Transverse colon (tissue), 4 donors: Measurements from ENCODE around the gene ZFPM1. TPM values are rescaled to one million over a fixed set of nuclear protein-coding genes. Genes with fewer than 3 reads are reported as not detected.

ENCODE experiments used
- DNase-seq: peaks from one replicate; pipeline ENCODE4 v3.0.0-alpha.2; 2019
- H3K27ac ChIP-seq, 4 donors: fragments of 200-600 bp; sonication (generic); 2 replicates each; pipeline ENCODE4 v1.5.1; 2016 to 2018; ENCODE audit warnings: inconsistent platforms in 4 of 4
- H3K27me3 ChIP-seq: fragments of 200-600 bp; sonication (generic); 2 replicates; pipeline ENCODE4 v1.5.1; 2017; ENCODE audit warnings: inconsistent platforms
- H3K36me3 ChIP-seq, 4 donors: fragments of 200-600 bp; sonication (generic); 2 replicates each; pipeline ENCODE4 v1.5.1; 2017 to 2019; ENCODE audit warnings: inconsistent platforms in 4 of 4
- H3K4me1 ChIP-seq, 4 donors: fragments of 200-600 bp; sonication (generic); 2 replicates each; pipeline ENCODE4 v1.5.1; 2017 to 2020; ENCODE audit warnings: inconsistent platforms in 4 of 4
- H3K4me3 ChIP-seq, 4 donors: fragments of 200-600 bp; sonication (generic); 1 replicate in 1 of 4; 2 replicates in 3 of 4; pipeline versions ENCODE4 v1.5.1 to v1.6.1; 2017 to 2019; ENCODE audit warnings: inconsistent platforms in 4 of 4
- H3K9me3 ChIP-seq, 2 donors: fragments of 200-600 bp; sonication (generic); 2 replicates each; pipeline ENCODE4 v1.5.1; 2017 to 2019; ENCODE audit warnings: inconsistent platforms in 2 of 2
- CTCF ChIP-seq, 5 experiments: fragments of 200-600 bp in 3 of 5; fragments of 450-650 bp in 2 of 5; sonication (generic) in 3 of 5; IDR thresholded peaks; 1 replicate in 2 of 5; 2 replicates in 3 of 5; pipeline ENCODE4 v1.5.1; 2016 to 2017; ENCODE audit warnings: antibody characterized with exemption in 5 of 5, inconsistent platforms in 3 of 5, mild to moderate bottlenecking in 2 of 5, moderate library complexity in 1 of 5
- EP300 ChIP-seq: sonication (generic); formaldehyde crosslinking; IDR thresholded peaks from one replicate; pipeline ENCODE4 v1.6.1; 2017; ENCODE audit warnings: antibody characterized with exemption, low read depth
- POLR2A ChIP-seq: fragments of 450-650 bp; IDR thresholded peaks from one replicate; pipeline ENCODE4 v1.6.1; 2016; ENCODE audit warnings: antibody characterized with exemption, mild to moderate bottlenecking, moderate library complexity
- POLR2AphosphoS5 ChIP-seq, 3 donors: sonication (generic); formaldehyde crosslinking; IDR thresholded peaks; one replicate each; pipeline ENCODE4 v1.6.1; 2016; ENCODE audit warnings: antibody characterized with exemption in 3 of 3
- WGBS, 2 donors: methylation state at CpG; one replicate each; pipeline ENCODE4 v1.1.5; 2018; ENCODE audit warnings: low coverage in 1 of 2; 5-methylcytosine and 5-hydroxymethylcytosine counted together
- in situ Hi-C, 4 donors: fragments of 200-750 bp; cut with MboI; loops; one replicate each; pipeline versions ENCODE4 v1.15.0 to v1.15.1; 2017; ENCODE audit warnings: low sequenced_read_pairs in 3 of 4, low pct_ligation_motif_present in 1 of 4, low pct_unique_long_range_greater_than_20kb in 1 of 4
- intact Hi-C: fragments of 100-400 bp; cut with DNase I; formaldehyde crosslinking; loops from one replicate; pipeline ENCODE4 v1.15.1; 2023; ENCODE audit warnings: low total_unique reads
- total RNA-seq, 4 donors: library from RNA; depleted of rRNA; stranded (reverse); fragments of >200 nt; gene quantifications; one replicate each; pipeline ENCODE4 v1.1.0, GENCODE V29; 2016

The ZFPM1 gene
- total RNA-seq, 4 donors from 2014 or later, result 1.2 to 4.6 (median 3.1) TPM

GRCh38 chr16:88459366-88460073 lies 6.4 kb downstream of the ZFPM1 start:
- H3K4me3 ChIP-seq, result no peak overlapping the region
- DNase-seq, result no peak
- no peaks in the 10 kb centered on the region for H3K9me3 ChIP-seq
- TF ChIP-seq EP300 (no peak), POLR2A (no peak), CTCF (IDR thresholded peaks at IDR 0.05) (no peak), POLR2AphosphoS5 (IDR thresholded peaks at IDR 0.05) (no peak)
- peaks cover 10 to 32% (median 27%) of the 10 kb centered on the region in 4 donors for H3K4me1 ChIP-seq
- H3K36me3 ChIP-seq, result no peaks in the 10 kb centered on the region
- H3K27me3 ChIP-seq, result peaks cover 4% of the 10 kb centered on the region
- in situ Hi-C loops, result no loop called here
- no peak overlapping the region for H3K27ac ChIP-seq
- intact Hi-C loops, result no loop called here
- 86 to 94% methylated on average over 2 to 8 of the region's 8 CpGs for WGBS, 2 donors

- intact Hi-C loops, result no loop called here
- Histone ChIP-seq H3K4me3 (no peak overlapping the region), H3K36me3 (no peaks in the 10 kb centered on the region), H3K4me1 (peaks cover 7 to 22% (median 21%) of the 10 kb centered on the region in 4 donors), H3K27me3 (no peaks in the 10 kb centered on the region), H3K27ac (no peak overlapping the region), H3K9me3 (no peaks in the 10 kb centered on the region)
- 71 to 100% methylated on average over 1 to 12 of the region's 32 CpGs for WGBS, 2 donors
- TF ChIP-seq CTCF (IDR thresholded peaks at IDR 0.05) (no peak), POLR2AphosphoS5 (IDR thresholded peaks at IDR 0.05) (no peak), POLR2A (no peak), EP300 (no peak)
- in situ Hi-C loops, result no loop called here
- DNase-seq, result no peak
Measured at GRCh38 chr16:88460496-88461330, 7.6 kb downstream of the ZFPM1 start.

GRCh38 chr16:88461331-88462269 lies 8.5 kb downstream of the ZFPM1 start:
- intact Hi-C loops, result no loop called here
- no peak overlapping the region for H3K27ac ChIP-seq
- H3K36me3 ChIP-seq, result no peaks in the 10 kb centered on the region
- DNase-seq, result no peak
- H3K27me3 ChIP-seq, result no peaks in the 10 kb centered on the region
- in situ Hi-C loops, result no loop called here
- peaks cover 1 to 14% (median 12%) of the 10 kb centered on the region in 4 donors for H3K4me1 ChIP-seq
- TF ChIP-seq EP300 (no peak), POLR2A (no peak), CTCF (IDR thresholded peaks at IDR 0.05) (no peak), POLR2AphosphoS5 (IDR thresholded peaks at IDR 0.05) (no peak)
- 58% methylated on average over 28 of the region's 30 CpGs; no CpG with 5 or more reads in 1 of the 2 donors for WGBS, 2 donors
- no peak overlapping the region for H3K4me3 ChIP-seq
- no peaks in the 10 kb centered on the region for H3K9me3 ChIP-seq

GRCh38 chr16:88462396-88462795 lies 9.3 kb downstream of the ZFPM1 start:
- WGBS, 2 donors, result 85% methylated on average over 7 of the region's 12 CpGs; no CpG with 5 or more reads in 1 of the 2 donors

More at GRCh38 chr16:88462396-88462795, 9.3 kb downstream of the ZFPM1 start:
- TF ChIP-seq POLR2A (no peak), CTCF (IDR thresholded peaks at IDR 0.05) (no peak), EP300 (no peak), POLR2AphosphoS5 (IDR thresholded peaks at IDR 0.05) (no peak)
- Histone ChIP-seq H3K27me3 (no peaks in the 10 kb centered on the region), H3K9me3 (no peaks in the 10 kb centered on the region), H3K4me1 (peaks cover 0 to 14% (median 12%) of the 10 kb centered on the region in 4 donors), H3K4me3 (no peak overlapping the region), H3K27ac (no peak overlapping the region), H3K36me3 (no peaks in the 10 kb centered on the region)
- intact Hi-C loops (no loop called here), in situ Hi-C loops (no loop called here)
- DNase-seq, result no peak
